HFFc6 (cell line): ENCODE measurements around the gene LTBP2. TPM values are rescaled to one million over a fixed set of nuclear protein-coding genes. Genes with fewer than 3 reads are reported as not detected.

Experiments
- DNase-seq: peaks from one replicate; pipeline ENCODE4 v3.0.0-alpha.2; 2018
- H3K27ac Mint-ChIP-seq: 2 replicates; pipeline ENCODE4 v1.8.0; 2020; ENCODE audit warnings: mild to moderate bottlenecking, mixed read lengths
- H3K27me3 Mint-ChIP-seq: 2 replicates; pipeline ENCODE4 v1.8.0; 2021; ENCODE audit warnings: mild to moderate bottlenecking, moderate library complexity, mixed read lengths; ENCODE audit not compliant: insufficient read depth
- H3K36me3 Mint-ChIP-seq: 2 replicates; pipeline ENCODE4 v1.8.0; 2021; ENCODE audit warnings: low read depth, mixed read lengths
- H3K4me1 Mint-ChIP-seq: 2 replicates; pipeline ENCODE4 v1.8.0; 2020; ENCODE audit warnings: low read depth, mixed read lengths
- H3K4me3 Mint-ChIP-seq: 2 replicates; pipeline ENCODE4 v1.8.0; 2020; ENCODE audit warnings: mild to moderate bottlenecking, moderate library complexity, mixed read lengths
- H3K9me3 Mint-ChIP-seq: 2 replicates; pipeline ENCODE4 v1.8.0; 2020; ENCODE audit warnings: mild to moderate bottlenecking, mixed read lengths
- total RNA-seq, 6 experiments: library from RNA; stranded (reverse); fragmentation: NEBNext Ultra II Directional; extraction: Animal tissue kit (Norgen Biotek cat#: 25700); gene quantifications; 2 replicates in 1 of 6; 3 replicates in 5 of 6; pipeline ENCODE4 v1.2.3, GENCODE V29; 2021
- TF ChIP-seq, protein P1 (sequence below): fragments of 200-600 bp; sonication (generic); IDR thresholded peaks from 2 replicates; pipeline ENCODE4 v1.5.0; 2021; ENCODE audit warnings: antibody characterized with exemption, mild to moderate bottlenecking

LTBP2 gene
- total RNA-seq, 6 experiments from 2014 or later: 109 to 165 (median 120) TPM

DNA sequence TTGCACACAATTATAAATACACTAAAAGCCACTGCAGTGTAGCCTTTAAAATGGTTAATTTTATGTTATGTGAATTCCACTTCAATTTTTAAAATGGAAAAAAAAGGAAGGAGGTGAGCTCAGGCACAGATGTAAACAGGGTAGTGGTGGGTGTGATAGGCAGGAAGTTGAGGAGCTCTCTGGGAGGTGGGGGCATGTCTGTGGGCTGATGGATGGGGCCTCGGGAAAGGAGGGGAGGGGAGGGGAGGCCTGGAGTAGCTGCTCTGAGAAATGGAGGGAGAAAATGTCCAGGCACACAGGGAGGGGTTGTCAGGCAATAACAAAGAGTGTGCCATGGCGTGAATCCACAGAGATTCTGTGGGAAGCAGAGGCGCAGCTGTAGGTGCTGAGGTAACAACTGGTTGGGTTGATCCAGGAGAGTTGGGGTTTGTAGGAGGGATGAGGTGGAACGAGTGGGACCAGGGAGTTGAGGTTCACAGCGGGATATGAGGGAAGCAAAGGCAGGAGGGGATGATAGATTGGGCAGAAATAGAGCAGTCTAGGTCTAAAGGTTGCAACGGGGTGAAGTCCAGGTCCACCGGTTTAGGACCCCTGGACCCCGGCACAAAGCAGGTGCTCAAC is 57.2 kb downstream of the LTBP2 start:
- Mint-ChIP-seq H3K4me3 (no peak overlapping the region), H3K27me3 (peaks cover 3% of the 10 kb centered on the region; the same call in 1 of the 2 replicates), H3K36me3 (peaks cover 27% of the 10 kb centered on the region), H3K4me1 (peaks cover 46% of the 10 kb centered on the region), H3K27ac (peak overlapping the region; percentile 13; the same call in 1 of the 2 replicates), H3K9me3 (no peaks in the 10 kb centered on the region)
- TF ChIP-seq, protein P1, sequence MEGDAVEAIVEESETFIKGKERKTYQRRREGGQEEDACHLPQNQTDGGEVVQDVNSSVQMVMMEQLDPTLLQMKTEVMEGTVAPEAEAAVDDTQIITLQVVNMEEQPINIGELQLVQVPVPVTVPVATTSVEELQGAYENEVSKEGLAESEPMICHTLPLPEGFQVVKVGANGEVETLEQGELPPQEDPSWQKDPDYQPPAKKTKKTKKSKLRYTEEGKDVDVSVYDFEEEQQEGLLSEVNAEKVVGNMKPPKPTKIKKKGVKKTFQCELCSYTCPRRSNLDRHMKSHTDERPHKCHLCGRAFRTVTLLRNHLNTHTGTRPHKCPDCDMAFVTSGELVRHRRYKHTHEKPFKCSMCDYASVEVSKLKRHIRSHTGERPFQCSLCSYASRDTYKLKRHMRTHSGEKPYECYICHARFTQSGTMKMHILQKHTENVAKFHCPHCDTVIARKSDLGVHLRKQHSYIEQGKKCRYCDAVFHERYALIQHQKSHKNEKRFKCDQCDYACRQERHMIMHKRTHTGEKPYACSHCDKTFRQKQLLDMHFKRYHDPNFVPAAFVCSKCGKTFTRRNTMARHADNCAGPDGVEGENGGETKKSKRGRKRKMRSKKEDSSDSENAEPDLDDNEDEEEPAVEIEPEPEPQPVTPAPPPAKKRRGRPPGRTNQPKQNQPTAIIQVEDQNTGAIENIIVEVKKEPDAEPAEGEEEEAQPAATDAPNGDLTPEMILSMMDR: no peak
- DNase-seq: no peak

DNA sequence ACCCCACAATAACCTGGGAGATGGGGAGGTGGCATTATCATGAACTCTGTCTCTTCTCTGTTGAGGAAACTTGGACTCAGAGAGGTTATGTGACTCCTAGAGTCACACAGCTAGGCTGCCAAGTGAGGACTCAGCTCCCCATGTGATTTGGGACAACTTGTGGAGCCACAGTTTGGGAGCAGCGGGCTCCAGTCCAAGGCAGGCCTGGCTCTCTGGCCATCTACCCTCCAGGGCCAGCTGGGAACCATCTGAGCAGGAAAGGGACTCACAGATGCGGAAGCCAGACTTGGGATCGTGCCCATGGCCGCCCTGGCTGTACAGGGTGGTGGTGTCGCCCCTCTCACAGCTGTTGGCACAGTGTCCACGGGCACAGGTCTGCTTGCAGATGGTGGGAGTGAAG is 59.4 kb downstream of the LTBP2 start:
- H3K36me3 Mint-ChIP-seq: peaks cover 42% of the 10 kb centered on the region
- H3K4me3 Mint-ChIP-seq: no peak overlapping the region
- TF ChIP-seq, protein P1: no peak
- H3K27me3 Mint-ChIP-seq: peaks cover 3% of the 10 kb centered on the region; the same call in 1 of the 2 replicates
- peak overlapping the region; percentile 29; the same call in 1 of the 2 replicates for H3K27ac Mint-ChIP-seq
- H3K9me3 Mint-ChIP-seq: no peaks in the 10 kb centered on the region
- peaks cover 44% of the 10 kb centered on the region for H3K4me1 Mint-ChIP-seq
- DNase-seq: peak; percentile 2

DNA sequence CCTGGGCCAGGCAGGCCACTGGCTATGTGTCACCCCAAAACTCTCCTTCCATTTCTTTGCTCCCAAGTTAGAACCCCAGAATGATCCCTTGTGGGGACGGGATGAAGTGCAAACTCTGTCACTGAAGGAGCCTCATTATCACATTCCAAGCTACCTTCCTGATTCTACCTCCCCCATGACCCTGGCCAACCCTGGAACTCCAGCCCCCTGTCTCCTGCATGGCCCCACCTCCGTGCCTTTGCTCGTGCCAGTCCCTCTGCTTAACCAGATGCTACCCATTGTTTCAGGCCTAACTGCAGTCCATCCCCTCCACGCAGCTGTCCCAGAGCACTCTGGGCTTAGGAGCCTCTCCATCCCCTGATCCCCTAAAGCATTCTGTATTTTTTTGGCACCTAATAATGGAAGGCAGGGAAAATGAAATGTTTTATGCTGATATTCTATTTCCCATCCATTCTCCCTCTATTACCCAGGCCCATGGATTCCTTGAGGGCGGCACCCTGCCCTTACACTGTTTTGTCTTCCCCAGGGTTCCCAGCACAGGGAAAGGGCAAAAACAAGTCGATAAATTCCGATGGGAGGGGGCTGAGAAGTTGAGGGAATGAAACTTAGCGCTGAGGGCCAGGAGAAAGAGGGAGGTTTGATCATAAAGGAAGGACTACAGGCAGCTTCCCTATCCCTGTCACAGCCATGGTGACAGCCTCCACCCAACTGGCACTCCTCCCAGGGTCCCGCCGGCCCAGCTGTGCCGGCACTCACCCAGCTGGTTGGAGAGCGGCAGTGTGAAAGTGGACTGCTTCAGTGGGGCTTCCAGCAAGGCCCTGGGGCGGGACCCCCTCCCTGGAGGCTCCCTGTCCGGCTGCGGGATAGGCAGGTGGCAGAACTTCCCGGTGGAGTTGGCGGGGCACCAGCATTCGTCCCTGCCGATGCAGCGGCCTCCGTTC is 60.3 kb downstream of the LTBP2 start:
- DNase-seq: no peak
- Mint-ChIP-seq H3K36me3 (peaks cover 42% of the 10 kb centered on the region), H3K4me1 (peaks cover 38% of the 10 kb centered on the region), H3K27ac (no peak overlapping the region), H3K27me3 (peaks cover 3% of the 10 kb centered on the region; the same call in 1 of the 2 replicates), H3K9me3 (no peaks in the 10 kb centered on the region), H3K4me3 (no peak overlapping the region)
- TF ChIP-seq, protein P1: no peak

DNA sequence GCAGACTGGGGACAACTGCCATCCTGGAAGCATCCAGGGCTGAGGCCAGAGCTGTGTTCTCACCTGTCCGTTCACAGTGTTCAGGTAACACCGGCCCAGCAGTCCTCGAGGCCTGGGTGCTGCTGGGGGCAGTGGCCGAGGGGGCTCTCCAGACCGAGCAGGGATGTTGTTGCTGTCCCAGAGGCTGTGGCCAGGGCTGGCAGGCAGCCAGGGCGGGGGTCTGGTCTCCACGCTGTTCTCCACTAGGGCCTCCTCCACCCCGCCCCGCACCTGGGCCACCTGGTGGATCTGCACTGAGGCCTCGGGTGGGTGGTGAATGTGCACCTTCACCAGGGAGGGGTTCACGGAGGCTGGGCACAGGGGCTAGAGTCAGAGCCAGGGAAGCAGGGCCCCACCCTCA is 61.0 kb downstream of the LTBP2 start:
- Mint-ChIP-seq H3K36me3 (peaks cover 42% of the 10 kb centered on the region), H3K27me3 (peaks cover 3% of the 10 kb centered on the region; the same call in 1 of the 2 replicates), H3K4me3 (no peak overlapping the region), H3K27ac (no peak overlapping the region), H3K4me1 (peaks cover 38% of the 10 kb centered on the region), H3K9me3 (no peaks in the 10 kb centered on the region)
- TF ChIP-seq, protein P1: no peak
- no peak for DNase-seq

DNA sequence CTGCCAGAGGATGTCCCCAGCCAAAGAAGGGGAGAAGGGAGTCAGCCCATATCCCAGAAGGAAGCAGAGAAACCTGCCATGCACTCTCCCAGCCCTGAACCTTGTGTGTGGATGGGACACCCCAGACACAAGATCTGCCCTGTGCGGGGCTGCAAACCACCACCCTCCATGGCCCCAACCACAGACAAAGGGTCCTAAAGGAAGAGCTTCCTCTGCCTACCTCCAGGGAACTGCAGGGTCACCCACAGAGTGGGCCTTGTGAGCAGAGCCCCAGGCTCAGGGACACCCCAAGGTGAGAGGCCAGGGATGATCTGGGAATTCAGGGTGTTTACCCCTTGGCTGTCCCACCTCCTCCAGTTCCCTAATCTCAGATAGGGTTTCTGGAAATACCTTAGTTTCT is 62.0 kb downstream of the LTBP2 start:
- no peak overlapping the region for H3K27ac Mint-ChIP-seq
- DNase-seq: no peak
- H3K4me3 Mint-ChIP-seq: no peak overlapping the region
- peaks cover 40% of the 10 kb centered on the region for H3K36me3 Mint-ChIP-seq
- H3K27me3 Mint-ChIP-seq: peaks cover 2% of the 10 kb centered on the region; the same call in 1 of the 2 replicates
- peaks cover 38% of the 10 kb centered on the region for H3K4me1 Mint-ChIP-seq
- TF ChIP-seq, protein P1: no peak
- H3K9me3 Mint-ChIP-seq: no peaks in the 10 kb centered on the region
